SK-N-SH treated with all-trans-retinoic acid at 6 μM for 48 hours (cell line): Measurements from ENCODE around the gene TDRD6.

Source experiments
- ARNTL ChIP-seq: fragments of 450-650 bp; formaldehyde crosslinking; IDR thresholded peaks from 2 replicates; pipeline ENCODE4 v1.5.0; 2020; ENCODE audit warnings: low read depth, mild to moderate bottlenecking, moderate library complexity, borderline replicate concordance
- CSDC2 ChIP-seq: fragments of 250-450 bp; sonication (Bioruptor Pico); IDR thresholded peaks from 2 replicates; pipeline ENCODE4 v1.5.0; 2020; ENCODE audit warnings: mild to moderate bottlenecking, moderate library complexity
- TCF4 ChIP-seq: fragments of 250-450 bp; sonication (Bioruptor Pico); IDR thresholded peaks from 2 replicates; pipeline ENCODE4 v1.8.0; 2021; ENCODE audit warnings: mild to moderate bottlenecking, moderate library complexity, borderline replicate concordance
- ZFP30 ChIP-seq: fragments of 450-650 bp; formaldehyde crosslinking; IDR thresholded peaks from 2 replicates; pipeline ENCODE4 v1.5.0; 2022; ENCODE audit warnings: mild to moderate bottlenecking, moderate library complexity
- ZNF565 ChIP-seq: fragments of 450-650 bp; formaldehyde crosslinking; conservative IDR thresholded peaks from 2 replicates; pipeline ENCODE4 v1.5.0; 2020; ENCODE audit warnings: low read depth, mild to moderate bottlenecking, moderate library complexity
- TF ChIP-seq, protein P1 (sequence below): fragments of 250-450 bp; sonication (Bioruptor Pico); IDR thresholded peaks from 2 replicates; pipeline ENCODE4 v1.8.0; 2020; ENCODE audit warnings: mild to moderate bottlenecking, moderate library complexity, borderline replicate concordance

DNA sequence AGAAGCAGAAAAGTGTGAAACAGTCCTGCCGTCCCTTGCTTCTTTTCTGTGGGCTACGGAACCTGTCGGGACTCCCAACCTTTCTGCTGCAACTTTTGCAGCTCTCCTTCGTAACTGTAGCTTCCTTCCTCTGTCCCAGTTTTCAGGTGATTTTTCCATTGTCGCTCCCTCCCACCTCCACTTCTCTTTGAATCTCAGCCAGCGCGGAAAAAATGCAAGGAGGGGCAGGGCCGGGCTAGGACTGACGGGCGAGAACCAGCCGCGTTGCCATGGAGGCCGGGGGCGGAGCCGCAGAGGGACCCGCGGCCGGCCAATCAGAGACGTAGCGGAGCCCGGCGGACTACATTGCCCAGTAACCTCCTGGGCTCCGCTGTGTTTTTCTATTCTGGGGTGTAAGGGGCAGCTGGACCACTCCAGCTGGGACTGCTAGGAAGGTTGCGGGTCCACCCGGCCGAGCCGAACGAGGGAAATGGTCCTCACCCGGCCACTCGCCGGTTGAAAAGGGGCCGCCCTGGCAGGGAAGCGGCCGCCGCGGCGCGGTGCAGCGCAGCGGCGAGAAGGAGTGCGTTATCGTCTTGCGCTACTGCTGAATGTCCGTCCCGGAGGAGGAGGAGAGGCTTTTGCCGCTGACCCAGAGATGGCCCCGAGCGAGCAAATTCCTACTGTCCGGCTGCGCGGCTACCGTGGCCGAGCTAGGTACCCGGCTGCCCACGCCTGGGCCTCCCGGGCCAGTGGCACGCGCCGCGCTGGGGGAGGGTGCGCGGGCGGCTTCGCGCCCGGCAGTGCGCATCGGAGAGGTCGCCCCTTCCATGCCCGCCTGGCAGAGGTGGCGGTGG is 34.9 kb upstream of the TDRD6 start, which contains the start of the genes CYP39A1 and SLC25A27:
- TF ChIP-seq ARNTL (no peak), TCF4 (CRISPR knock-in tag) (no peak), ZFP30 (CRISPR knock-in tag) (no peak), CSDC2 (no peak), ZNF565 (no peak)
- TF ChIP-seq, protein P1, sequence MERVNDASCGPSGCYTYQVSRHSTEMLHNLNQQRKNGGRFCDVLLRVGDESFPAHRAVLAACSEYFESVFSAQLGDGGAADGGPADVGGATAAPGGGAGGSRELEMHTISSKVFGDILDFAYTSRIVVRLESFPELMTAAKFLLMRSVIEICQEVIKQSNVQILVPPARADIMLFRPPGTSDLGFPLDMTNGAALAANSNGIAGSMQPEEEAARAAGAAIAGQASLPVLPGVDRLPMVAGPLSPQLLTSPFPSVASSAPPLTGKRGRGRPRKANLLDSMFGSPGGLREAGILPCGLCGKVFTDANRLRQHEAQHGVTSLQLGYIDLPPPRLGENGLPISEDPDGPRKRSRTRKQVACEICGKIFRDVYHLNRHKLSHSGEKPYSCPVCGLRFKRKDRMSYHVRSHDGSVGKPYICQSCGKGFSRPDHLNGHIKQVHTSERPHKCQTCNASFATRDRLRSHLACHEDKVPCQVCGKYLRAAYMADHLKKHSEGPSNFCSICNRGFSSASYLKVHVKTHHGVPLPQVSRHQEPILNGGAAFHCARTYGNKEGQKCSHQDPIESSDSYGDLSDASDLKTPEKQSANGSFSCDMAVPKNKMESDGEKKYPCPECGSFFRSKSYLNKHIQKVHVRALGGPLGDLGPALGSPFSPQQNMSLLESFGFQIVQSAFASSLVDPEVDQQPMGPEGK (CRISPR knock-in tag) = no peak
